ENCODE data around the gene TBC1D22B.

- TF ChIP-seq CTCF (IDR thresholded peaks at IDR 0.05), result no peak
- TF ChIP-seq POLR2AphosphoS5 (IDR thresholded peaks at IDR 0.05), result no peak
- no peak for TF ChIP-seq POLR2A (IDR thresholded peaks at IDR 0.05)
- no peak for TF ChIP-seq EP300 (IDR thresholded peaks at IDR 0.05)
These were observed 49.2 kb downstream of the TBC1D22B start for GRCh38 chr6:37306624-37307222.
